Endothelial cell of umbilical vein (primary cell): ENCODE measurements around the gene CDHR5. TPM values are rescaled to one million over a fixed set of nuclear protein-coding genes. Genes with fewer than 3 reads are reported as not detected.

Source experiments
- BruUV-seq: library from RNA; stranded (reverse); fragments of 400-500 nt; replicated peaks from 2 replicates; lab custom pipeline; 2021; lab: Mats Ljungman, UMichigan
- CTCF ChIA-PET: fragments of 300-600, 350-600 bp; sonication (Branson Sonifier 250); formaldehyde crosslinking; loops from one replicate; lab custom pipeline; 2021; ENCODE audit warnings: antibody characterized with exemption, inconsistent platforms; lab: Charles Lee
- POLR2A ChIA-PET: fragments of 300-600, 350-600 bp; sonication (Branson Sonifier 250); formaldehyde crosslinking; loops from one replicate; lab custom pipeline; 2021; ENCODE audit warnings: antibody characterized with exemption, inconsistent platforms; lab: Charles Lee
- DNase-seq: peaks from one replicate; pipeline ENCODE4 v3.0.0-alpha.2; 2011; ENCODE audit warnings: low read depth, low spot score
- FAIRE-seq: peaks from 2 replicates; lab custom pipeline; 2011; peaks lifted over from hg19 to GRCh38; lab: Jason Lieb, UNC
- H2AFZ ChIP-seq: 2 replicates; pipeline ENCODE4 v1.6.0; 2012; ENCODE audit warnings: low read depth, low read length, control low read depth, inconsistent platforms
- H3K27ac ChIP-seq: 2 replicates; pipeline ENCODE4 v1.5.1; 2011; ENCODE audit warnings: low read depth, mild to moderate bottlenecking, control low read depth, low read length, moderate library complexity; ENCODE audit not compliant: insufficient read depth
- H3K27me3 ChIP-seq, 2 experiments: 2 replicates each; pipeline versions ENCODE4 v1.6.0 to v1.6.1; 2011; ENCODE audit warnings: low read length in 2 of 2, mixed read lengths in 1 of 2; ENCODE audit not compliant: control insufficient read depth in 2 of 2, insufficient read depth in 2 of 2
- H3K36me3 ChIP-seq, 2 experiments: 2 replicates in 1 of 2; 3 replicates in 1 of 2; pipeline ENCODE4 v1.5.1; 2011; ENCODE audit warnings: low read length in 2 of 2, mild to moderate bottlenecking in 1 of 2, moderate library complexity in 1 of 2; ENCODE audit not compliant: control insufficient read depth in 2 of 2, insufficient read depth in 2 of 2; ENCODE audit errors: extremely low read depth in 1 of 2
- H3K4me1 ChIP-seq: 3 replicates; pipeline ENCODE4 v1.5.1; 2011; ENCODE audit warnings: mild to moderate bottlenecking, low read length; ENCODE audit not compliant: control insufficient read depth, insufficient read depth; ENCODE audit errors: extremely low read depth
- H3K4me2 ChIP-seq: 2 replicates; pipeline ENCODE4 v1.6.1; 2011; ENCODE audit warnings: low read length, control low read depth, mixed read lengths; ENCODE audit not compliant: insufficient read depth
- H3K4me3 ChIP-seq, 3 experiments: fragments of 200-600 bp in 1 of 3; sonication (generic), shearing (Covaris generic) in 1 of 3; replicated peaks in 1 of 3; 2 replicates each; pipeline ENCODE4 v1.5.1; 2011 to 2016; ENCODE audit warnings: control low read depth in 3 of 3, low read length in 3 of 3, mild to moderate bottlenecking in 2 of 3, inconsistent platforms in 1 of 3, low read depth in 1 of 3, moderate library complexity in 1 of 3; ENCODE audit not compliant: insufficient read depth in 1 of 3
- H3K79me2 ChIP-seq: 2 replicates; pipeline ENCODE4 v1.6.0; 2012; ENCODE audit warnings: low read length, inconsistent platforms; ENCODE audit not compliant: control insufficient read depth, insufficient read depth
- H3K9ac ChIP-seq: replicated peaks from 2 replicates; pipeline ENCODE3; 2011; ENCODE audit warnings: low read length, control low read depth; ENCODE audit not compliant: insufficient read depth; ENCODE audit errors: extremely low read depth
- H3K9me1 ChIP-seq: replicated peaks from 3 replicates; pipeline ENCODE4 v1.6.0; 2011; ENCODE audit warnings: mild to moderate bottlenecking, low read length; ENCODE audit not compliant: control insufficient read depth, insufficient read depth; ENCODE audit errors: extremely low read depth
- H3K9me3 ChIP-seq: replicated peaks from 2 replicates; pipeline ENCODE4 v1.5.1; 2012; ENCODE audit warnings: low read length, inconsistent platforms; ENCODE audit not compliant: control insufficient read depth, insufficient read depth
- H4K20me1 ChIP-seq: replicated peaks from 2 replicates; pipeline ENCODE3; 2011; ENCODE audit warnings: mild to moderate bottlenecking, low read length; ENCODE audit not compliant: control insufficient read depth, insufficient read depth; ENCODE audit errors: extremely low read depth
- CTCF ChIP-seq, 2 donors: IDR thresholded peaks; 1 replicate in 1 of 2; 2 replicates in 1 of 2; pipeline ENCODE4 v1.5.1; 2011; ENCODE audit warnings: low read length in 2 of 2, mild to moderate bottlenecking in 2 of 2, moderate library complexity in 2 of 2, control low read depth in 1 of 2, inconsistent platforms in 1 of 2, low read depth in 1 of 2; ENCODE audit not compliant: insufficient read depth in 1 of 2; ENCODE audit errors: extremely low read depth in 1 of 2
- EZH2 ChIP-seq: IDR thresholded peaks from 2 replicates; pipeline ENCODE4 v1.6.1; 2012; ENCODE audit warnings: borderline replicate concordance, low read depth, mild to moderate bottlenecking, moderate library complexity, low read length, inconsistent platforms; ENCODE audit not compliant: severe bottlenecking
- FOS ChIP-seq: IDR thresholded peaks from 2 replicates; pipeline ENCODE4 v1.6.1; 2011; ENCODE audit warnings: mild to moderate bottlenecking, low read length, moderate library complexity, borderline replicate concordance; ENCODE audit not compliant: insufficient read depth
- GATA2 ChIP-seq: IDR thresholded peaks from 2 replicates; pipeline ENCODE4 v1.7.0; 2011; ENCODE audit warnings: low read depth, mild to moderate bottlenecking, moderate library complexity, mixed read lengths, low read length; ENCODE audit not compliant: insufficient read length, insufficient read depth
- JUN ChIP-seq: IDR thresholded peaks from 2 replicates; pipeline ENCODE4 v1.6.1; 2011; ENCODE audit warnings: borderline replicate concordance, low read depth; ENCODE audit not compliant: insufficient read length, insufficient read depth
- MYC ChIP-seq: IDR thresholded peaks from one replicate; pipeline ENCODE4 v1.6.1; 2011; ENCODE audit warnings: mild to moderate bottlenecking, low read depth, low read length
- POLR2A ChIP-seq: IDR thresholded peaks from 2 replicates; pipeline ENCODE4 v1.6.1; 2012; ENCODE audit warnings: low read depth, mild to moderate bottlenecking, control low read depth, low read length
- POLR2AphosphoS5 ChIP-seq: IDR thresholded peaks from 2 replicates; pipeline ENCODE4 v1.6.1; 2012; ENCODE audit warnings: low read depth, mild to moderate bottlenecking, control low read depth, low read length, moderate library complexity; ENCODE audit not compliant: insufficient read depth
- dilution Hi-C: fragments of 300-500 bp; cut with MboI; formaldehyde crosslinking; loops from one replicate; pipeline ENCODE4 v1.15.0; 2019; ENCODE audit warnings: low sequenced_read_pairs; ENCODE audit not compliant: extremely low pct_ligation_motif_present
- intact Hi-C: fragments of 100-400 bp; cut with micrococcal nuclease; formaldehyde crosslinking; loops from one replicate; pipeline ENCODE4 v1.10.0; 2022
- polyA plus RNA-seq, 4 experiments: library from polyadenylated mRNA; depleted of rRNA in 3 of 4; stranded (reverse) in 3 of 4; unstranded in 1 of 4; fragments of >200 nt; gene quantifications; 2 replicates each; pipeline versions ENCODE4 v1.2.1 to v1.2.3, GENCODE V29; 2011 to 2012; ENCODE audit warnings: missing spikeins in 1 of 4
- total RNA-seq: library from RNA; stranded (reverse); gene quantifications from 2 replicates; pipeline ENCODE4 v1.2.3, GENCODE V29; 2021
- TF ChIP-seq, protein P1 (sequence below): IDR thresholded peaks from 2 replicates; pipeline ENCODE4 v1.6.1; 2011; ENCODE audit not compliant: insufficient read depth, insufficient read length

The CDHR5 gene
- total and polyA plus RNA-seq, 2 donors (not counting 3 experiments of a cell fraction or from before 2014, with no cell fraction given): not detected

- intact Hi-C loops: no loop called here
- Histone ChIP-seq H4K20me1 (no peaks in the 10 kb centered on the region), H3K36me3 (peaks cover 6 to 35% of the 10 kb centered on the region in 2 experiments), H3K9ac (no peak overlapping the region), H3K27me3 (no peaks in the 10 kb centered on the region), H3K9me3 (no peaks in the 10 kb centered on the region), H3K79me2 (peaks cover 23% of the 10 kb centered on the region), H3K4me3 (no peak overlapping the region), H3K27ac (no peak overlapping the region), H3K4me2 (no peak overlapping the region), H3K9me1 (no peaks in the 10 kb centered on the region), H3K4me1 (peaks cover 11% of the 10 kb centered on the region), H2AFZ (no peak overlapping the region)
- no peak for DNase-seq
- ChIA-PET POLR2A (no interaction called here), CTCF (no interaction called here)
- dilution Hi-C loops: no loop called here
- no peak for FAIRE-seq
- no peak for TF ChIP-seq GATA2
- BruUV-seq: no TSS peak
Observed at GRCh38 chr11:586376-587316, 38.1 kb downstream of the CDHR5 start.

- Histone ChIP-seq H3K9ac (no peak overlapping the region), H3K27ac (no peak overlapping the region), H4K20me1 (no peaks in the 10 kb centered on the region), H2AFZ (no peak overlapping the region), H3K4me2 (no peak overlapping the region), H3K36me3 (peaks cover 3 to 28% of the 10 kb centered on the region in 2 experiments), H3K4me1 (peaks cover 11% of the 10 kb centered on the region), H3K79me2 (peaks cover 38% of the 10 kb centered on the region), H3K9me1 (no peaks in the 10 kb centered on the region), H3K9me3 (no peaks in the 10 kb centered on the region), H3K27me3 (no peaks in the 10 kb centered on the region), H3K4me3 (no peak overlapping the region)
- ChIA-PET CTCF (no interaction called here), POLR2A (no interaction called here)
- FAIRE-seq: no peak
- BruUV-seq: no TSS peak
- TF ChIP-seq JUN (no peak), POLR2A (no peak), MYC (no peak), GATA2 (no peak), FOS (no peak), POLR2AphosphoS5 (no peak), CTCF (IDR thresholded peaks at IDR 0.05; ENCODE audit: extremely low read depth in 1 of 2, insufficient read depth in 1 of 2, low read depth in 1 of 2, low read length in 2 of 2) (no peak), EZH2 (no peak)
- TF ChIP-seq, protein P1, sequence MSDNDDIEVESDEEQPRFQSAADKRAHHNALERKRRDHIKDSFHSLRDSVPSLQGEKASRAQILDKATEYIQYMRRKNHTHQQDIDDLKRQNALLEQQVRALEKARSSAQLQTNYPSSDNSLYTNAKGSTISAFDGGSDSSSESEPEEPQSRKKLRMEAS: no peak
- dilution Hi-C loops: no loop called here
- DNase-seq: no peak
- intact Hi-C loops: no loop called here
Observed at GRCh38 chr11:584287-584686, 40.5 kb downstream of the CDHR5 start.
